GM12873 (cell line): ENCODE results near the gene IL12A.

Experiments used
- CTCF ChIP-seq: IDR thresholded peaks from 2 replicates; pipeline ENCODE4 v1.5.1; 2012; ENCODE audit warnings: low read depth, mild to moderate bottlenecking, moderate library complexity, low read length, control low read depth; ENCODE audit not compliant: insufficient read depth; ENCODE audit errors: missing control alignments

The IL12A gene

GRCh38 chr3:159992589-159992988, 4.0 kb downstream of the IL12A start:
- no peak for TF ChIP-seq CTCF

- TF ChIP-seq CTCF = no peak
Measured at GRCh38 chr3:159994182-159994581, 5.5 kb downstream of the IL12A start.

- no peak for TF ChIP-seq CTCF
Measured at GRCh38 chr3:159995091-159995490, 6.5 kb downstream of the IL12A start.

- no peak for TF ChIP-seq CTCF
Measured at GRCh38 chr3:159996018-159996417, 7.4 kb downstream of the IL12A start.

GRCh38 chr3:159996959-159997358, 8.3 kb downstream of the IL12A start:
- no peak for TF ChIP-seq CTCF

GRCh38 chr3:160001148-160001760, 12.6 kb downstream of the IL12A start:
- TF ChIP-seq CTCF = no peak

GRCh38 chr3:160001850-160002623, 13.4 kb downstream of the IL12A start:
- no peak for TF ChIP-seq CTCF
